ENCODE data around the gene GMDS.

Gene GMDS

DNA sequence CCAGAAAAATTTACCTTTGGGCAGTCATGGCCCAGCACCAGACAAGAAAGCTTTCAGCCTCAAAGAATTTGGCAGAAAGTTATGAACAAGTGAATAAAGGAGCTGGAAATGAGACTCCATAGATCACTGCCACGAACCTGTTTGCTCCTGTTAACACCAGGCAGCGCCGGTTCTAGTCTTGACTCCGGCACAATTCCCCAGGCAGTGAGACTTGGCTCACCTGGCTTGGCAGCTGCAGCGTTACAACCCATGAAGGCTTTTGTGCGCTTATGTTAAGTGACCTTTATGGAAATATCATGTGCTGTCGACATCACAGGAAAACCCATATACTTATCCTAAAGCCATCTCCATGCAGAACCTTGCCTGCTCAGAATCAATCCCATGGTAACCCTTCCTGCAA is 657.9 kb downstream of the GMDS start:
- no peak for DNase-seq (ENCODE audit: low spot score)
- TF ChIP-seq CTCF (IDR thresholded peaks at IDR 0.05; ENCODE audit: borderline replicate concordance, control extremely low read depth, extremely low read depth, insufficient read depth, missing control alignments): no peak
- in situ Hi-C loops (cut with MboI; ENCODE audit: low sequenced_read_pairs, unreplicated experiment): loop anchor here (25.0 kb wide), 1 partner anchor 1050 kb away; no protein-coding TSS in a partner anchor

GRCh38 chr6:1586861-1587450 is 658.4 kb downstream of the GMDS start:
- in situ Hi-C loops (cut with MboI; ENCODE audit: low sequenced_read_pairs, unreplicated experiment): loop anchor here (25.0 kb wide), 1 partner anchor 1050 kb away; no protein-coding TSS in a partner anchor
- DNase-seq (ENCODE audit: low spot score): no peak
- no peak for TF ChIP-seq CTCF (IDR thresholded peaks at IDR 0.05; ENCODE audit: borderline replicate concordance, control extremely low read depth, extremely low read depth, insufficient read depth, missing control alignments)

DNA sequence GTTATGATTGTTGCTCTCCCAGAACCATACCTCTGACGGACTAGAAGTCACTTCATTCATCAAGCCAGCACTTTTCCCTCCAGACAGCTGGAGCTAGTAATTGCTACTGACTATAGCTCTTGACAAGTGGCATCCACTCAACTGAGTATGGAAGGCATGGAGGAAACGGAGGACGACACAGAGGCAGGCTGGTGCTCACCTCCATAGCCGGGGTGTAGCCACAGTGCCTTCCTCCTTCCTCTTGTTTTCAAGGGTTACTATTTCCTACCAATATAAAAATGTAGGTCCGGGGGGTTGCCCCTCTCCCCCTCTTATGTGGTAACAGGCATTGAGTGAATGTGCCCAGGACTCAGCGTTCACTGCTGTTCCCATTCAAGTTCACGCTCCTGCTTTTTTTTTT is 659.1 kb downstream of the GMDS start:
- no peak for DNase-seq (ENCODE audit: low spot score)
- in situ Hi-C loops (cut with MboI; ENCODE audit: low sequenced_read_pairs, unreplicated experiment): loop anchor here (25.0 kb wide), 1 partner anchor 1051 kb away; no protein-coding TSS in a partner anchor

DNA sequence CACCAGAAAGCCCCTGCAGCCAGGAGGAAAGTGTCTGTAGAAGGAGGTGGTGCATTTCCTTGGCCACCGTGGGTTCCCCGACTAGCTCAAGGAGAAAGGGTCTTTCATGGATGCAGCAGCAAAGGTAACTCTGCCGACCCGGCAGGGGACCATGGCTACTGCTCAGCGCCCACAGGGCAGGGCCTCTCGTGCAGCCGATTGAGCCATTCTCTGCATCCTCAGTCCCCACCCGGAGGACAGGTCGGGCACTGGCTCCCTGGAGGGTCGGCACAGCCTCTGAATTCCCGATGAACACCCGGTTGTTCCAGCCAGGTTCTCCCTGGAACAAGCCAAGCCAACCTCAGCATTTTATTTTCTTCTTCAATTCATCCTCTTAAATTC is 659.7 kb downstream of the GMDS start:
- TF ChIP-seq CTCF (IDR thresholded peaks at IDR 0.05; ENCODE audit: borderline replicate concordance, control extremely low read depth, extremely low read depth, insufficient read depth, missing control alignments): no peak
- no peak for DNase-seq (ENCODE audit: low spot score)
- in situ Hi-C loops (cut with MboI; ENCODE audit: low sequenced_read_pairs, unreplicated experiment): loop anchor here (25.0 kb wide), 1 partner anchor 1052 kb away; no protein-coding TSS in a partner anchor

More for the DNA sequence above, 659.1 kb downstream of the GMDS start:
- TF ChIP-seq CTCF (IDR thresholded peaks at IDR 0.05; ENCODE audit: borderline replicate concordance, control extremely low read depth, extremely low read depth, insufficient read depth, missing control alignments): no peak

DNA sequence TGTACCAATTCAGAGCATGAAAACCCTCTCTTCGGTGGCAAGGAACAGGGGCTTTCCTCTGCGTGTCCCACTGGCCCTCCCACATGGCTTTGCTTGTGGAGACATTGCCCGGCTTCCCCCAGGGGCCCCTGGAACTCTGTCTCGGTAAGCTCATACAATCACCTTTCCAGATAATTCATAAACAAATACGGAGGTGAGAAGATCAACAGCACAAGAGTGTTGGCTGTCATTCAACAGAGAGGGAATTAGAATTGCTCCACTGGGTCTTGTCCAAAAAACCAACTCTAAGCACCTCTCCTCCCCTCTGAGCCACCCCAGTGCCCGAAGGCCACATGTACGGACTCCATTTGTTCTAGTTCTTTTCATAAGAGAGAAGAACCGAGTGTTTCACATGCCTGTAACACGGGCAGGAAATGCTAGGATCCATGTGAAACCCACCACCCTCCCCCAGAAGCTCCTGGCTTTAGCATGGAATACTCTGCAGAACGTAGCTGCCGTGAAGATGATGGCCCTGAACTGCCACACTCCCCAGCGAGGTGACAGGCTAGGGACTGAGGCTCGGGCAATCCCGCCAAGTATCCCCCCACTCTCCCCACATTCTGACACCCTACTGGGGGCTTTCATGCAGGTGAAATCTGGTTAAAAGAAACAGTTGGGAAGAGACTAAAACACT is 660.3 kb downstream of the GMDS start:
- in situ Hi-C loops (cut with MboI; ENCODE audit: low sequenced_read_pairs, unreplicated experiment): loop anchor here (25.0 kb wide), 1 partner anchor 1052 kb away; no protein-coding TSS in a partner anchor
- TF ChIP-seq CTCF (IDR thresholded peaks at IDR 0.05; ENCODE audit: borderline replicate concordance, control extremely low read depth, extremely low read depth, insufficient read depth, missing control alignments): no peak
- no peak for DNase-seq (ENCODE audit: low spot score)

GRCh38 chr6:1584146-1584545 is 661.3 kb downstream of the GMDS start:
- no peak for DNase-seq (ENCODE audit: low spot score)
- in situ Hi-C loops (cut with MboI; ENCODE audit: low sequenced_read_pairs, unreplicated experiment): loop anchor here (25.0 kb wide), 1 partner anchor 1053 kb away; no protein-coding TSS in a partner anchor
- TF ChIP-seq CTCF (IDR thresholded peaks at IDR 0.05; ENCODE audit: borderline replicate concordance, control extremely low read depth, extremely low read depth, insufficient read depth, missing control alignments): no peak

All from GM13976 (cell line).